Activated CD4-positive, alpha-beta T cell treated with anti-CD3 and anti-CD28 coated beads, Interleukin-2, amount 10 ng/mL, durations not matched to agents 7 days and 5 days (primary cell): ENCODE results near the gene ZNF358. TPM values are rescaled to one million over a fixed set of nuclear protein-coding genes. Genes with fewer than 3 reads are reported as not detected.
A peak's percentile ranks its signal among the peaks of the same experiment; 100 is the strongest.

ENCODE experiments used
- CTCF ChIA-PET: fragments of 350-600 bp; sonication (Branson Sonifier 250); formaldehyde crosslinking; loops from one replicate; lab custom pipeline; 2021; ENCODE audit warnings: antibody characterized with exemption; lab: Charles Lee
- POLR2A ChIA-PET: fragments of 350-600 bp; sonication (Branson Sonifier 250); formaldehyde crosslinking; loops from one replicate; lab custom pipeline; 2021; ENCODE audit warnings: antibody characterized with exemption; lab: Charles Lee
- DNase-seq: peaks from one replicate; pipeline ENCODE4 v3.0.0-alpha.2; 2020
- H3K27ac Mint-ChIP-seq: one replicate; pipeline ENCODE4 v1.8.0; 2021; ENCODE audit warnings: mild to moderate bottlenecking, moderate library complexity, mixed read lengths
- H3K27me3 Mint-ChIP-seq: one replicate; pipeline ENCODE4 v1.8.0; 2021; ENCODE audit warnings: mixed read lengths
- H3K36me3 Mint-ChIP-seq: one replicate; pipeline ENCODE4 v1.8.0; 2021; ENCODE audit warnings: low read depth, mixed read lengths
- H3K4me1 Mint-ChIP-seq: one replicate; pipeline ENCODE4 v1.8.0; 2021; ENCODE audit warnings: mixed read lengths
- H3K4me3 Mint-ChIP-seq: one replicate; pipeline ENCODE4 v1.8.0; 2021; ENCODE audit warnings: mild to moderate bottlenecking, moderate library complexity, mixed read lengths
- H3K9me3 Mint-ChIP-seq: one replicate; pipeline ENCODE4 v1.8.0; 2021; ENCODE audit warnings: mixed read lengths
- total RNA-seq, 2 experiments: library from RNA; stranded (reverse); gene quantifications; one replicate each; pipeline ENCODE4 v1.2.3, GENCODE V29; 2021

ZNF358 gene
- total RNA-seq, 2 experiments from 2014 or later: 6.5 to 6.7 TPM

DNA sequence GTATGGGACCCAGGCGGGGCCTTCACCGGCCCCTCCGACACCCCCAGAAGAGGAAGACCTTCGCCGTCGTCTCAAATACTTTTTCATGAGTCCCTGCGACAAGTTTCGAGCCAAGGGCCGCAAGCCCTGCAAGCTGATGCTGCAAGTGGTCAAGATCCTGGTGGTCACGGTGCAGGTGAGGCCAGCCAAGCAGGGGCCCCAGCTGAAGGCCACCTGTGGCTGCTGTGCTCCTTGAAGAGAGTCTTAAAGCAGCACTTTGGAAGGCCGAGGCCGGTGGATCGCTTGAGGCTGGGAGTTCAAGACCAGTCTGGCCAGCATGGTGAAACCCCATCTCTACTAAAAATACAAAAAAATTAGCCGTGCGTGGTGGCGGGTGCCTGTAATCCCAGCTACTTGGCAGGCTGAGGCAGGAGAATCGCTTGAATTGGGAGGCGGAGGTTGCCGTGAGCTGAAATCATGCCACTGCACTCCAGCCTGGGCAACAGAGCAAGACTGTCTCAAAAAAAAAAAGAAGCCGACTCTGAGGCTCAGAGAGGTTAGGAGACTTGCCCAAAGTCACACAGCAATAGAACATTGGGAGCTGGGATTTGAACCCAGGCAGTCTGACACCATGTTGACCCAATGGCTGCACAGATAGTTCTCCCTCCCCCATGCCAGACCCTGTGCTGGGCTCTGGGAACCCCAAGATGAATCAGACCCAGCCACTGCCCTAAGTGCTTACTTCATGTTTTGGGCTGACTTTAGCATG is 9.3 kb downstream of the ZNF358 start:
- CTCF ChIA-PET: no interaction called here
- peaks cover 13% of the 10 kb centered on the region for H3K4me1 Mint-ChIP-seq
- no peak overlapping the region for H3K4me3 Mint-ChIP-seq
- no peak for DNase-seq
- H3K36me3 Mint-ChIP-seq: peaks cover 6% of the 10 kb centered on the region
- H3K27me3 Mint-ChIP-seq: no peaks in the 10 kb centered on the region
- no peaks in the 10 kb centered on the region for H3K9me3 Mint-ChIP-seq
- POLR2A ChIA-PET: no interaction called here
- H3K27ac Mint-ChIP-seq: no peak overlapping the region

- H3K4me3 Mint-ChIP-seq: no peak overlapping the region
- DNase-seq: no peak
- H3K27ac Mint-ChIP-seq: no peak overlapping the region
- H3K9me3 Mint-ChIP-seq: no peaks in the 10 kb centered on the region
- ChIA-PET POLR2A (no interaction called here), CTCF (no interaction called here)
- peaks cover 6% of the 10 kb centered on the region for H3K36me3 Mint-ChIP-seq
- H3K4me1 Mint-ChIP-seq: peaks cover 13% of the 10 kb centered on the region
- no peaks in the 10 kb centered on the region for H3K27me3 Mint-ChIP-seq
Measured at GRCh38 chr19:7526059-7526929, 10.4 kb downstream of the ZNF358 start.

DNA sequence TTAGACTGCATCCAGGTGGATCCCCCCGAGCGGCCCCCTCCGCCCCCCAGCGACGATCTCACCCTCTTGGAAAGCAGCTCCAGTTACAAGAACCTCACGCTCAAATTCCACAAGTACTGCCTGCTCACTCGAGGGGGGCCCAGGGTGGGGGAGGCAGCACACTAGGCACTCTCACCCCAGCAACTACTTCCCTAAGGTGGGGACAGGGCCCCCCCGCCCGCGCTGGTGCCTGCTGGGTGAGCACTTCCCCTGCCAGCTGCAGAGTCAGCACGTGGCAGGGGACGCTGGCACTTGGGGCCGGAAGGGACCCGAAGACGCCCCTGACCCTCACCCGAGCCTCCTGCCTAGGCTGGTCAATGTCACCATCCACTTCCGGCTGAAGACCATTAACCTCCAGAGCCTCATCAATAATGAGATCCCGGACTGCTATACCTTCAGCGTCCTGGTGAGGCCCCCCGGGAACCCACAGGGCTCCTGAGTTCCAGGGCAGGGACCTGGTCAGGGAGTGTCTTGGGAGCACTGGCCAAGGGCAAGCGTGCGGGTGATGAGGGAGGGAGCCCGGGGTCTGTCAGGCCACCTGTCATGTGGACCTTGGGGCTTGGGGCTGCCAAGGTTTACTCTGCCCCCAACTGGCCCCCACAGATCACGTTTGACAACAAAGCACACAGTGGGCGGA is 11.8 kb downstream of the ZNF358 start:
- no peak for DNase-seq
- H3K9me3 Mint-ChIP-seq: no peaks in the 10 kb centered on the region
- no peak overlapping the region for H3K4me3 Mint-ChIP-seq
- H3K27me3 Mint-ChIP-seq: no peaks in the 10 kb centered on the region
- H3K36me3 Mint-ChIP-seq: peaks cover 8% of the 10 kb centered on the region
- ChIA-PET CTCF (no interaction called here), POLR2A (no interaction called here)
- H3K4me1 Mint-ChIP-seq: peaks cover 5% of the 10 kb centered on the region
- no peak overlapping the region for H3K27ac Mint-ChIP-seq

GRCh38 chr19:7528192-7528519 is 12.3 kb downstream of the ZNF358 start:
- H3K36me3 Mint-ChIP-seq: peaks cover 8% of the 10 kb centered on the region
- CTCF ChIA-PET: no interaction called here
- H3K27ac Mint-ChIP-seq: no peak overlapping the region
- H3K9me3 Mint-ChIP-seq: no peaks in the 10 kb centered on the region
- peaks cover 7% of the 10 kb centered on the region for H3K4me1 Mint-ChIP-seq
- no peak overlapping the region for H3K4me3 Mint-ChIP-seq
- POLR2A ChIA-PET: no interaction called here
- no peak for DNase-seq
- no peaks in the 10 kb centered on the region for H3K27me3 Mint-ChIP-seq

DNA sequence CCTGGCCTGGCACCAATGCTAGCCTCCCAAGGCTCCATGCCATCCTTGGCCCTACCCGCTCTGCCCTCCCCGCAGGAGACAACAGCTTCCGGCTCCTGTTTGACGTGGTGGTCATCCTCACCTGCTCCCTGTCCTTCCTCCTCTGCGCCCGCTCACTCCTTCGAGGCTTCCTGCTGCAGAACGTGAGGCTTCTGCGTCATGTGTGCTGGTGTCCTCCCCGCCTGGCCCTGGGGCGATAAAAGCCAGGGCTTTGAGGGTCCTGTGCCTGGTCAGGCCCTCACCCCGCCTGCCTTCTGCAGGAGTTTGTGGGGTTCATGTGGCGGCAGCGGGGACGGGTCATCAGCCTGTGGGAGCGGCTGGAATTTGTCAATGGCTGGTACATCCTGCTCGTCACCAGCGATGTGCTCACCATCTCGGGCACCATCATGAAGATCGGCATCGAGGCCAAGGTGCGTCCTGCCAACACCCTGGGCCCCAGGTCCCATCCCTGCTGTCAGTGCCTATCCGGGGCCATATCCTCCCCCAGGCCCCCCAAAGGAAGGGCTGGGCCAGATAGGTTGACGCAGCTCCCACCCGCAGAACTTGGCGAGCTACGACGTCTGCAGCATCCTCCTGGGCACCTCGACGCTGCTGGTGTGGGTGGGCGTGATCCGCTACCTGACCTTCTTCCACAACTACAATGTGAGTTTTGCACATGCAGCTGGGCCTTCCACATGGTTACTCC is 12.8 kb downstream of the ZNF358 start:
- no peak overlapping the region for H3K4me3 Mint-ChIP-seq
- H3K36me3 Mint-ChIP-seq: peaks cover 8% of the 10 kb centered on the region
- ChIA-PET CTCF (interaction anchor here (0.6 kb wide), 1 partner anchor 10 kb away, joined by 5 read pairs; no protein-coding TSS in a partner anchor), POLR2A (no interaction called here)
- no peaks in the 10 kb centered on the region for H3K27me3 Mint-ChIP-seq
- H3K27ac Mint-ChIP-seq: no peak overlapping the region
- H3K4me1 Mint-ChIP-seq: peaks cover 7% of the 10 kb centered on the region
- H3K9me3 Mint-ChIP-seq: no peaks in the 10 kb centered on the region
- no peak for DNase-seq

- Mint-ChIP-seq H3K27me3 (no peaks in the 10 kb centered on the region), H3K36me3 (peaks cover 8% of the 10 kb centered on the region), H3K9me3 (no peaks in the 10 kb centered on the region), H3K4me3 (no peak overlapping the region), H3K27ac (no peak overlapping the region), H3K4me1 (peaks cover 9% of the 10 kb centered on the region)
- ChIA-PET POLR2A (no interaction called here), CTCF (interaction anchor here (0.6 kb wide), 1 partner anchor 11 kb away, joined by 5 read pairs; no protein-coding TSS in a partner anchor)
- DNase-seq: no peak
Measured at GRCh38 chr19:7529246-7529600, 13.3 kb downstream of the ZNF358 start.

- CTCF ChIA-PET: no interaction called here
- peaks cover 8% of the 10 kb centered on the region for H3K36me3 Mint-ChIP-seq
- POLR2A ChIA-PET: no interaction called here
- H3K27ac Mint-ChIP-seq: no peak overlapping the region
- H3K4me1 Mint-ChIP-seq: peaks cover 14% of the 10 kb centered on the region
- no peak overlapping the region for H3K4me3 Mint-ChIP-seq
- DNase-seq: no peak
- no peaks in the 10 kb centered on the region for H3K27me3 Mint-ChIP-seq
- H3K9me3 Mint-ChIP-seq: no peaks in the 10 kb centered on the region
Measured at GRCh38 chr19:7529610-7530490, 13.9 kb downstream of the ZNF358 start.

- POLR2A ChIA-PET: no interaction called here
- CTCF ChIA-PET: interaction anchor here (0.9 to 3.0 kb wide), 2 partner anchors 10 to 148 kb away, joined by 4 to 9 read pairs; partner anchors contain the start of genes MCOLN1 and TRAPPC5
Measured at GRCh38 chr19:7533281-7533885, 17.5 kb downstream of the ZNF358 start.

DNA sequence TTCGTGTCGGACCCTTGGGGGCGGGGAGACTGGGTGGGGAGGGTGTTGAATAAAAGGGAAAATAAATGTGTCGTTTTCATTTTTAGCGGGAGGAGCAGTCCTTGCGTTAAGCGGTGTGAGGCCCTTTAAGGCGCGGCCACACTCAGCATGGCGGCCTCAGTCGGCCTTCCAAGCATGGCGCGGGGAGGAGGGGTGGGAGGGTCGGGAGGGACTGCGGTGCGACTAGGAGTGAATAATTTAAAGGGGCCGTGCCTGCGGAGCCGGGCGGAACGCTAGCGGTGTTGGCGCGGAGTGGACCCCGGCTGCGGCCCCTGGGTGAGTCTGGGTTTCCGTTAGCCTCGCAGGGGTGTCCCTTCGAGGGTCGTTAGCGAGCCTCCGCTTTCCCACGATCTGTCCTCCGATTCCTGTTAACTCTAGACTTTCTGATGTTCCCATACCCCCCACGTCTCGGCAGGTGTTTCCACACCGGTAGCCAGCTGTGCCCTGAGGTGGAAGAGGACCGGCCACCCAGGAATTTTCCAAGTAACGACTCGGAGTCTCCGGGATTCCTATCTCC is 18.1 kb downstream of the ZNF358 start:
- Mint-ChIP-seq H3K4me3 (peak overlapping the region; percentile 95), H3K27me3 (no peaks in the 10 kb centered on the region), H3K9me3 (no peaks in the 10 kb centered on the region), H3K4me1 (peaks cover 27% of the 10 kb centered on the region), H3K27ac (peak overlapping the region; percentile 87), H3K36me3 (peaks cover 13% of the 10 kb centered on the region)
- CTCF ChIA-PET: interaction anchor here (0.6 to 3.0 kb wide), 4 partner anchors 11 to 147 kb away, joined by 3 to 9 read pairs (median 4); partner anchors contain the start of genes MCOLN1 and TRAPPC5
- POLR2A ChIA-PET: interaction anchor here (1.0 kb wide), 1 partner anchor 12 kb away, joined by 3 read pairs; the partner anchor contains the start of gene MCOLN1
- peak; percentile 88 for DNase-seq

More at GRCh38 chr19:7533281-7533885, 17.5 kb downstream of the ZNF358 start:
- Mint-ChIP-seq H3K36me3 (peaks cover 8% of the 10 kb centered on the region), H3K4me1 (peaks cover 27% of the 10 kb centered on the region), H3K27ac (peak overlapping the region; percentile 87), H3K27me3 (no peaks in the 10 kb centered on the region), H3K9me3 (no peaks in the 10 kb centered on the region), H3K4me3 (peak overlapping the region; percentile 95)
- no peak for DNase-seq

- Mint-ChIP-seq H3K9me3 (no peaks in the 10 kb centered on the region), H3K4me3 (peak overlapping the region; percentile 95), H3K4me1 (peaks cover 27% of the 10 kb centered on the region), H3K27ac (peak overlapping the region; percentile 87), H3K36me3 (peaks cover 13% of the 10 kb centered on the region), H3K27me3 (no peaks in the 10 kb centered on the region)
- DNase-seq: peak; percentile 25
- POLR2A ChIA-PET: interaction anchor here (1.0 kb wide), 1 partner anchor 12 kb away, joined by 3 read pairs; the partner anchor contains the start of gene MCOLN1
- CTCF ChIA-PET: interaction anchor here (0.6 to 3.0 kb wide), 4 partner anchors 12 to 146 kb away, joined by 3 to 9 read pairs (median 4); partner anchors contain the start of genes MCOLN1 and TRAPPC5
Measured at GRCh38 chr19:7534531-7535046, 18.7 kb downstream of the ZNF358 start.
